Neutrophil (primary cell): ENCODE results near the gene CGB2.
"Not testable (repeated sequence)": the region's sequence is repeated elsewhere in the genome, so short reads cannot be mapped to it uniquely, and the experiment has no call there.

ENCODE experiments used
- H3K27ac ChIP-seq: fragments of 200-600 bp; sonication (generic); 2 replicates; pipeline ENCODE4 v1.5.1; 2016; ENCODE audit warnings: mild to moderate bottlenecking, moderate library complexity
- H3K27me3 ChIP-seq: fragments of 200-600 bp; sonication (generic); 2 replicates; pipeline ENCODE4 v1.6.0; 2016; ENCODE audit warnings: mild to moderate bottlenecking
- H3K36me3 ChIP-seq: fragments of 200-600 bp; sonication (generic); 2 replicates; pipeline ENCODE4 v1.5.1; 2017
- H3K4me1 ChIP-seq, 2 experiments: fragments of 200-600 bp in 1 of 2; sonication (generic) in 1 of 2; 1 replicate in 1 of 2; 2 replicates in 1 of 2; pipeline versions ENCODE4 v1.5.1 to v1.6.1; 2013 to 2016; ENCODE audit warnings: low read depth in 1 of 2, low read length in 1 of 2, mild to moderate bottlenecking in 1 of 2, moderate library complexity in 1 of 2; ENCODE audit not compliant: control insufficient read depth in 1 of 2, insufficient read depth in 1 of 2
- H3K4me3 ChIP-seq, 2 experiments: fragments of 200-600 bp in 1 of 2; sonication (generic) in 1 of 2; 1 replicate in 1 of 2; 2 replicates in 1 of 2; pipeline ENCODE4 v1.5.1; 2013 to 2016; ENCODE audit warnings: low read depth in 1 of 2, low read length in 1 of 2, mild to moderate bottlenecking in 1 of 2, moderate library complexity in 1 of 2
- H3K9me3 ChIP-seq: fragments of 200-600 bp; sonication (generic); 2 replicates; pipeline ENCODE4 v1.5.1; 2016
- TF ChIP-seq, protein P1 (sequence below): fragments of 200-600 bp; sonication (generic); IDR thresholded peaks from 2 replicates; pipeline ENCODE4 v1.5.1; 2016; ENCODE audit warnings: antibody characterized with exemption

CGB2 gene

DNA sequence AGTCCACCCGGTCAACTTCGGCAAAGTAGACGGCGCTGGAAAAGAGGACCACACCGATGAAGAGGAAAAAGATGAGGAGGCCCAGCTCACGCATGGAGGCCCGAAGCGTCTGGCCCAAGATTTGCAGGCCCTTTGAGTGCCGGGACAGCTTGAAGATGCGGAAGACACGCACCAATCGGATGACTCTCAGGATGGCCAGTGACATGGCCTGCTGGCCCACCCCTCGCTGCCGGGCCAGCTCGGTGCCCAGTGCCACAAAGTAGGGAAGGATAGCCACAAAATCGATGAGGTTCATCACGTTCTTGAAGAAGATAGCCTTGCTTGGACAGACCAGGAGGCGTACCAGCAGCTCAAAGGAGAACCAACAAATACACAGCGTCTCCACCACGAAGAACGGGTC lies 38.7 kb downstream of the CGB2 start:
- TF ChIP-seq, protein P1, sequence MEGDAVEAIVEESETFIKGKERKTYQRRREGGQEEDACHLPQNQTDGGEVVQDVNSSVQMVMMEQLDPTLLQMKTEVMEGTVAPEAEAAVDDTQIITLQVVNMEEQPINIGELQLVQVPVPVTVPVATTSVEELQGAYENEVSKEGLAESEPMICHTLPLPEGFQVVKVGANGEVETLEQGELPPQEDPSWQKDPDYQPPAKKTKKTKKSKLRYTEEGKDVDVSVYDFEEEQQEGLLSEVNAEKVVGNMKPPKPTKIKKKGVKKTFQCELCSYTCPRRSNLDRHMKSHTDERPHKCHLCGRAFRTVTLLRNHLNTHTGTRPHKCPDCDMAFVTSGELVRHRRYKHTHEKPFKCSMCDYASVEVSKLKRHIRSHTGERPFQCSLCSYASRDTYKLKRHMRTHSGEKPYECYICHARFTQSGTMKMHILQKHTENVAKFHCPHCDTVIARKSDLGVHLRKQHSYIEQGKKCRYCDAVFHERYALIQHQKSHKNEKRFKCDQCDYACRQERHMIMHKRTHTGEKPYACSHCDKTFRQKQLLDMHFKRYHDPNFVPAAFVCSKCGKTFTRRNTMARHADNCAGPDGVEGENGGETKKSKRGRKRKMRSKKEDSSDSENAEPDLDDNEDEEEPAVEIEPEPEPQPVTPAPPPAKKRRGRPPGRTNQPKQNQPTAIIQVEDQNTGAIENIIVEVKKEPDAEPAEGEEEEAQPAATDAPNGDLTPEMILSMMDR = no peak

DNA sequence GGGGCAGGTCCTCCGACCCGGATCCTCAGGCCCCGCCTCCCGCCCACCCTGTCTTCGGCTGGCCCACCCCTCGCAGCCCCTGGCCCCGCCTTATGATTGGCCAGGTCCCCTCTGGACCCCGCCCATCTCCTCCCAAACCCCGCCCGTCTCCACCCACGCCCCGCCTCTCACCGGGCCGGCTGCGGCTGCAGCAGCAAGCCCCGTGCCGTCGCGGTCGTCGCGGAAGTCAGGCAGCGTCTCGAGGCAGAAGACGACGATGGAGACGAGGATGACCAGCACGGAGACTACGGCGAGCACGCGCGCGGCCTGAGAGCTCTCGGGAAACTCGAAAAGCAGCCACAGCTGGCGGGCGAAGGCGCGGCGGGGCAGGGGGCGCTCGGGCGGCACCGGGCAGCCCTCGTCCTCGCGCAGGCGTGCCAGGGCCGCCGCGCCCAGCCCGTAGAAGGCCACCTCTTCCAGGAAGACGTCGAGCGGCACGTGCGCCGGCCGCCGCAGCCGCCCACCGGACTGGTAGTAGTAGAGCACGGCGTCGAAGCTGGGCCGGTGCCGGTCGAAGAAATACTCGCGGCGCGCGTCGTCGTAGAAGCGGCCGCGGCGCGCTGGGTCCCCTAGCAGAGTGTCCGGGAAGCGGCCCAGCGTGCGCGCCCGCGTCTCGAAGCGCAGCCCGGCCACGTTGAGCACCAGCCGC lies 40.3 kb downstream of the CGB2 start:
- TF ChIP-seq, protein P1 = no peak
- Histone ChIP-seq H3K27ac (no peak overlapping the region), H3K9me3 (no peaks in the 10 kb centered on the region), H3K36me3 (no peaks in the 10 kb centered on the region), H3K4me1 (no peaks in the 10 kb centered on the region), H3K27me3 (peaks cover 82% of the 10 kb centered on the region), H3K4me3 (no peak overlapping the region)

More for the DNA sequence above, 38.7 kb downstream of the CGB2 start:
- Histone ChIP-seq H3K27ac (no peak overlapping the region), H3K4me3 (no peak overlapping the region), H3K27me3 (peaks cover 98% of the 10 kb centered on the region), H3K36me3 (no peaks in the 10 kb centered on the region), H3K9me3 (no peaks in the 10 kb centered on the region), H3K4me1 (no peaks in the 10 kb centered on the region)

DNA sequence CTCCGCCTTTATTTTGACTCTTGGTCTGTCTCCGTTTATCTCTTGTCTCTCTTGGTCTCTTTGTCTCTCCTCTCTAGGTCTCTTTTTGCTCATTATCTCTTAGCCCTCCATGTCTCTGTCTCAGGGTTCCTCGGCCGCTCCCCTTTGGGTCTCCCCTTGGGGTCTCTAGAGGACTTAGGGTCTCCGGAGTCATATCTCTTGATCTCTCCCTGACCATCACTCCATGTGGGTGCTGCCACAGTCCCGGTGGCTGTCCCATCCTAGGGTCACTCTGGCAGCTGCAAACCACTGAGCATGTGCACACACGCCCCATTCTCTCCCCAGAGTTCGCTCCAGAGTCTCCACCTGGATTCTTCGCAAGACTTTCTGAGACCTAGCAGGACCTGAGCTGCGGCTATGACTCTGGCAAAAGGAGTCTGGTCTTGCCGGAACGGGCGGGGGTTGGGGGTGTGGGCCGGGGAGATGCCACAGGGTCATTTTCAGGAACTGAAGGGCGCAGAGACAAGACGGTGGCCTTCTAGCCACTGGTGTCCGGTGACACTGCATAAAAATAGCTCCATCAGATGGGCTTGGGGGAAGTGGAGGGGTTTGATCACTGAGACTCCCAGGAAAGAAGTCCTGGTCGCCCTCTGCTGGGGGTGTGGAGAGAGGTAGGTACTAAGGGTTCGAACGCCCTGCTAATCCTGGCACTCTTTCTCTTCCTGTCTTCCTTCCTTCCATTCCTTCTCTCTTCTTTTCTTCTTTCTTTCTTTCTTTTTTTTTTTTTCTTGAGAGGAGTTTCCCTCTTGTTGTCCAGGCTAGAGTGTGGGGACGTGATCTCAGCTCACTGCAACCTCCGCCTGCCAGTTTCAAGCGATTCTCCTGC lies 42.1 kb downstream of the CGB2 start:
- H3K36me3 ChIP-seq = no peaks in the 10 kb centered on the region
- H3K4me3 ChIP-seq = no peak overlapping the region
- no peaks in the 10 kb centered on the region for H3K4me1 ChIP-seq
- no peak overlapping the region for H3K27ac ChIP-seq
- H3K9me3 ChIP-seq = no peaks in the 10 kb centered on the region
- H3K27me3 ChIP-seq = peaks cover 65% of the 10 kb centered on the region
- TF ChIP-seq, protein P1 = no peak

DNA sequence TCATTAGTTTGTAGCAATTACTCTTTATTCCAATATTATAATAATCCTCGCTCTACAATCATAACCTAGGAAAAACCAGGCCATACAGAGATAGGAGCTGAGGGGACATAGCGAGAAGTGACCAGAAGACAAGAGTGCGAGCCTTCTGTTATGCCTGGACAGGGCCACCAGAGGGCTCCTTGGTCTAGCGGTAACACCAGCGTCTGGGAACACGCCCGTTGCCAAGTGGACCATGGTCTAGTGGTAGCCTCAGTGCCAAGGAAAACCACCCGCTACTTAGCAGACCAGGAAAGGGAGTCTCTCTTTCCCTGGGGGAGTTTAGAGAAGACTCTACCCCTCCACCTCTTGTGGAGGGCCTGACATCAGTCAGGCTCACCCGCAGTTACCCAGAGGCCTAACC lies 43.2 kb downstream of the CGB2 start:
- H3K9me3 ChIP-seq, H3K27ac ChIP-seq, H3K4me3 ChIP-seq, H3K4me1 ChIP-seq, H3K36me3 ChIP-seq: not testable (repeated sequence)
- peaks cover 57% of the 10 kb centered on the region for H3K27me3 ChIP-seq

DNA sequence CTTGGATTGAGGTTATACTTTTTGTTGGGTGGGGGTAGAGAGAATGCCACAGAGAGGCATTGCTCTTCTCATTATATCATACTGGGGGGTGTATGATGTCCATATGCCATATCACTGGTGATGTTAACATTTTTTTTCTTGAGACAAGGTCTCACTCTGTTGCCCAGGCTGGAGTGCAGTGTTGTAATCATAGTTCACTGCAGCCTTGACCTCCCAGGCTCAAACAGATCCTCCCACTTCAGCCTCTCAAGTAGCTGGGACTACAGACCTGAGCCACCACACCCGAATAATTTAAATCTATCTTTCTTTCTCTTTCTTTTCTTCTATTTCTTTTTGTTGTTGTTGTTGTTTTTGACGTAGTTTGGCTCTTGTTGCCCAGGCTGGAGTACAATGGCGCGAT lies 48.7 kb downstream of the CGB2 start:
- H3K27ac ChIP-seq = no peak overlapping the region
- no peaks in the 10 kb centered on the region for H3K9me3 ChIP-seq
- H3K36me3 ChIP-seq = no peaks in the 10 kb centered on the region
- TF ChIP-seq, protein P1 = no peak
- peaks cover 5% of the 10 kb centered on the region in 2 experiments for H3K4me1 ChIP-seq
- H3K4me3 ChIP-seq = no peak overlapping the region
- H3K27me3 ChIP-seq = peaks cover 24% of the 10 kb centered on the region

DNA sequence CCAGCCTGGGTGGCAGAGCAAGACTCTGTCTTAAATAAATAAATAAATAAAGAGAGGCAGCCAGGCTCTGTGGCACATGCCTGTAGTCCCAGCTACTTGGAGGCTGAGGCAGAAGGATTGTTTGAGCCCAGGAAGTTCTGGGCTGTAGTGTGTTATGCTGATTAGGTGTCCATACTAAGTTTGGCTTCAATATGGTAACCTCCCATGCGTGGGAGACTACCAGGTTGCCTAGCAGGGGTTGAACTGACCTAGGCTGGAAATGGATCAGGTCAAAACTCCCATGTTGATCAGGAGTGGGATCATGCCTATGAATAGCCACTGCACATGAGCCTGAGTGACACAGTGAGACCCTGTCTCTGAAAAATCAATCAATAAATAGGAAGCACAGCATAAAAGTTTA lies 49.6 kb downstream of the CGB2 start:
- H3K27me3 ChIP-seq = peaks cover 24% of the 10 kb centered on the region
- TF ChIP-seq, protein P1 = no peak

More for the DNA sequence above, 49.6 kb downstream of the CGB2 start:
- Histone ChIP-seq H3K36me3 (no peaks in the 10 kb centered on the region), H3K27ac (no peak overlapping the region), H3K4me1 (peaks cover 9 to 13% of the 10 kb centered on the region in 2 experiments), H3K9me3 (no peaks in the 10 kb centered on the region), H3K4me3 (no peak overlapping the region)
